Eye (tissue), 1 donor: ENCODE data around the gene ARMC6.
"Not testable (repeated sequence)": the region's sequence is repeated elsewhere in the genome, so short reads cannot be mapped to it uniquely, and the experiment has no call there.

Source experiments
- DNase-seq: peaks from one replicate; pipeline ENCODE4 v3.0.0-alpha.2; 2015

ARMC6 gene

GRCh38 chr19:19023376-19023775, 10.0 kb upstream of the ARMC6 start:
- DNase-seq = not testable (repeated sequence)

GRCh38 chr19:19025861-19026260, 7.5 kb upstream of the ARMC6 start:
- DNase-seq = no peak

- peak; percentile 8 for DNase-seq
These were observed 7.0 kb upstream of the ARMC6 start for GRCh38 chr19:19026299-19026971.

- DNase-seq = no peak
These were observed 6.2 kb upstream of the ARMC6 start for GRCh38 chr19:19027228-19027627.

GRCh38 chr19:19028526-19028925, 4.9 kb upstream of the ARMC6 start:
- no peak for DNase-seq

GRCh38 chr19:19031891-19032290, 1.5 kb upstream of the ARMC6 start:
- DNase-seq = no peak

- DNase-seq = peak; percentile 97
These were observed 805 bp upstream of the ARMC6 start for GRCh38 chr19:19032420-19033175.

- DNase-seq = no peak
These were observed 302 bp upstream of the ARMC6 start for GRCh38 chr19:19033176-19033425.

GRCh38 chr19:19034204-19034624, 811 bp downstream of the ARMC6 start:
- DNase-seq = peak; percentile 56

- DNase-seq = no peak
These were observed 6.5 kb downstream of the ARMC6 start for GRCh38 chr19:19039901-19040300.

GRCh38 chr19:19040417-19040816, 7.0 kb downstream of the ARMC6 start:
- DNase-seq = no peak

GRCh38 chr19:19042732-19043280, 9.4 kb downstream of the ARMC6 start:
- no peak for DNase-seq

GRCh38 chr19:19043481-19043880, 10.1 kb downstream of the ARMC6 start:
- DNase-seq = no peak

- DNase-seq = no peak
These were observed 10.5 kb downstream of the ARMC6 start for GRCh38 chr19:19043881-19044280.

- DNase-seq = no peak
These were observed 16.0 kb downstream of the ARMC6 start for GRCh38 chr19:19049406-19049805.

- DNase-seq = no peak
These were observed 16.7 kb downstream of the ARMC6 start for GRCh38 chr19:19050104-19050503.

GRCh38 chr19:19050731-19051130, 17.3 kb downstream of the ARMC6 start:
- DNase-seq = no peak

- DNase-seq = no peak
These were observed 18.2 kb downstream of the ARMC6 start for GRCh38 chr19:19051478-19052213.

- no peak for DNase-seq
These were observed 19.5 kb downstream of the ARMC6 start for GRCh38 chr19:19052921-19053320.

GRCh38 chr19:19053508-19054314, 20.3 kb downstream of the ARMC6 start:
- peak; percentile 74 for DNase-seq

GRCh38 chr19:19054315-19054938, 21.0 kb downstream of the ARMC6 start:
- DNase-seq = no peak

- DNase-seq = no peak
These were observed 21.6 kb downstream of the ARMC6 start for GRCh38 chr19:19054939-19055440.
